Epithelial cell of esophagus (primary cell): ENCODE results near the gene ITFG1.

Experiments
- DNase-seq: peaks from one replicate; pipeline ENCODE4 v3.0.0; 2010; ENCODE audit warnings: low read depth
- H3K4me3 ChIP-seq: 2 replicates; pipeline ENCODE4 v1.5.1; 2011; ENCODE audit warnings: mild to moderate bottlenecking, low read length, control low read depth
- CTCF ChIP-seq: IDR thresholded peaks from 2 replicates; pipeline ENCODE4 v1.5.1; 2011; ENCODE audit warnings: low read depth, mild to moderate bottlenecking, low read length, control low read depth, inconsistent platforms; ENCODE audit not compliant: insufficient read depth; ENCODE audit errors: missing control alignments

Gene ITFG1

GRCh38 chr16:47486856-47487255 lies 26.0 kb upstream of the ITFG1 start:
- TF ChIP-seq CTCF = no peak
- no peak for DNase-seq
- H3K4me3 ChIP-seq = no peak overlapping the region

GRCh38 chr16:47483616-47484015 lies 22.8 kb upstream of the ITFG1 start:
- H3K4me3 ChIP-seq = no peak overlapping the region
- DNase-seq = no peak
- no peak for TF ChIP-seq CTCF

- no peak for DNase-seq
- TF ChIP-seq CTCF = no peak
- no peak overlapping the region for H3K4me3 ChIP-seq
These were observed 21.0 kb upstream of the ITFG1 start for GRCh38 chr16:47481698-47482374.

GRCh38 chr16:47480410-47480809 lies 19.5 kb upstream of the ITFG1 start:
- DNase-seq = no peak
- H3K4me3 ChIP-seq = no peak overlapping the region
- TF ChIP-seq CTCF = no peak

- peak; percentile 77 for DNase-seq
- TF ChIP-seq CTCF = no peak
- no peak overlapping the region for H3K4me3 ChIP-seq
These were observed 16.8 kb upstream of the ITFG1 start for GRCh38 chr16:47477679-47478078.

- no peak for DNase-seq
- TF ChIP-seq CTCF = no peak
- H3K4me3 ChIP-seq = no peak overlapping the region
These were observed 15.9 kb upstream of the ITFG1 start for GRCh38 chr16:47476654-47477345.

- no peak for TF ChIP-seq CTCF
- DNase-seq = peak; percentile 77
- H3K4me3 ChIP-seq = no peak overlapping the region
These were observed 14.9 kb upstream of the ITFG1 start for GRCh38 chr16:47475786-47476185.
